Activated CD8-positive, alpha-beta memory T cell treated with anti-CD3 and anti-CD28 coated beads for 24 hours (primary cell): Measurements from ENCODE around the gene METTL21C.

Source experiments
- DNase-seq: peaks from one replicate; pipeline ENCODE4 v3.0.0-alpha.2; 2020

Gene METTL21C

GRCh38 chr13:102697264-102697663 lies 2.4 kb upstream of the METTL21C start:
- DNase-seq: no peak

- DNase-seq: no peak
Measured at GRCh38 chr13:102696465-102696864, 1.6 kb upstream of the METTL21C start.

GRCh38 chr13:102693776-102694175 lies 1.1 kb downstream of the METTL21C start:
- DNase-seq: no peak

GRCh38 chr13:102693250-102693649 lies 1.6 kb downstream of the METTL21C start:
- no peak for DNase-seq

- no peak for DNase-seq
Measured at GRCh38 chr13:102692491-102692826, 2.4 kb downstream of the METTL21C start.

GRCh38 chr13:102690883-102691282 lies 4.0 kb downstream of the METTL21C start:
- DNase-seq: no peak

- no peak for DNase-seq
Measured at GRCh38 chr13:102688306-102688973, 6.4 kb downstream of the METTL21C start.

- no peak for DNase-seq
Measured at GRCh38 chr13:102687520-102687919, 7.3 kb downstream of the METTL21C start.

GRCh38 chr13:102686024-102686423 lies 8.8 kb downstream of the METTL21C start:
- no peak for DNase-seq

- DNase-seq: no peak
Measured at GRCh38 chr13:102683637-102684036, 11.2 kb downstream of the METTL21C start.

GRCh38 chr13:102682727-102683126 lies 12.1 kb downstream of the METTL21C start:
- no peak for DNase-seq

GRCh38 chr13:102682211-102682610 lies 12.6 kb downstream of the METTL21C start:
- no peak for DNase-seq

GRCh38 chr13:102680842-102681740 lies 13.8 kb downstream of the METTL21C start:
- DNase-seq: no peak

GRCh38 chr13:102680133-102680717 lies 14.6 kb downstream of the METTL21C start:
- DNase-seq: no peak

GRCh38 chr13:102679449-102680132 lies 15.3 kb downstream of the METTL21C start:
- no peak for DNase-seq

- no peak for DNase-seq
Measured at GRCh38 chr13:102678339-102679107, 16.3 kb downstream of the METTL21C start.

GRCh38 chr13:102677122-102677521 lies 17.7 kb downstream of the METTL21C start:
- DNase-seq: no peak

- no peak for DNase-seq
Measured at GRCh38 chr13:102675115-102675514, 19.7 kb downstream of the METTL21C start.

- no peak for DNase-seq
Measured at GRCh38 chr13:102670130-102670529, 24.7 kb downstream of the METTL21C start.

- no peak for DNase-seq
Measured at GRCh38 chr13:102667911-102668310, 26.9 kb downstream of the METTL21C start.

GRCh38 chr13:102667023-102667422 lies 27.8 kb downstream of the METTL21C start:
- DNase-seq: no peak

GRCh38 chr13:102659168-102659713 lies 35.6 kb downstream of the METTL21C start:
- DNase-seq: no peak
